Right lobe of liver (tissue), 6 donors: Measurements from ENCODE around the gene BST1. TPM values are rescaled to one million over a fixed set of nuclear protein-coding genes. Genes with fewer than 3 reads are reported as not detected.
A peak's percentile ranks its signal among the peaks of the same experiment; 100 is the strongest.

Experiments used
- ATAC-seq, 4 donors: fragments of 200-7000 bp; cut with Tn5 transposase; one replicate each; pipeline ENCODE4 v1.9.1; 2020; ENCODE audit warnings: mild to moderate bottlenecking in 4 of 4, moderate library complexity in 4 of 4
- DNase-seq, 3 donors: peaks; one replicate each; pipeline ENCODE4 v3.0.0-alpha.2; 2020
- H3K27ac ChIP-seq, 3 donors: fragments of 200-600 bp; one replicate each; pipeline ENCODE4 v1.8.0; 2022
- H3K27me3 ChIP-seq, 2 donors: fragments of 200-600 bp; one replicate each; pipeline ENCODE4 v1.8.0; 2022
- H3K36me3 ChIP-seq, 4 donors: fragments of 200-600 bp; sonication (generic) in 1 of 4; one replicate each; pipeline versions ENCODE4 v1.5.1 to v1.8.0; 2017 to 2022; ENCODE audit warnings: control low read depth in 1 of 4
- H3K4me1 ChIP-seq, 4 donors: fragments of 200-600 bp; sonication (generic) in 1 of 4; one replicate each; pipeline versions ENCODE4 v1.5.1 to v1.8.0; 2017 to 2022; ENCODE audit warnings: control low read depth in 1 of 4
- H3K4me3 ChIP-seq, 3 donors: fragments of 200-600 bp; one replicate each; pipeline ENCODE4 v1.8.0; 2022
- H3K9me3 ChIP-seq, 4 donors: fragments of 200-600 bp; sonication (generic) in 1 of 4; one replicate each; pipeline versions ENCODE4 v1.5.1 to v1.8.0; 2017 to 2022; ENCODE audit warnings: control low read depth in 1 of 4
- CTCF ChIP-seq, 4 donors: fragments of 200-600 bp in 3 of 4; fragments of 450-650 bp in 1 of 4; IDR thresholded peaks; one replicate each; pipeline versions ENCODE4 v1.5.1 to v1.8.0; 2016 to 2022; ENCODE audit warnings: antibody characterized with exemption in 4 of 4, mild to moderate bottlenecking in 2 of 4
- POLR2A ChIP-seq: fragments of 450-650 bp; IDR thresholded peaks from one replicate; pipeline ENCODE4 v1.6.1; 2017; ENCODE audit warnings: antibody characterized with exemption, mild to moderate bottlenecking
- WGBS: methylation state at CpG from one replicate; pipeline ENCODE4 v1.1.6; 2018; ENCODE audit warnings: low coverage, low lambda C conversion rate; ENCODE audit not compliant: insufficient coverage; ENCODE audit errors: missing lambda C conversion rate; 5-methylcytosine and 5-hydroxymethylcytosine counted together
- intact Hi-C, 2 donors: fragments of 100-400 bp; cut with DNase I; formaldehyde crosslinking; loops; one replicate each; pipeline versions ENCODE4 v1.11.2 to v1.14.1; 2022
- total RNA-seq, 6 experiments: library from RNA; depleted of rRNA in 2 of 6; stranded (reverse); fragments of >200 nt in 2 of 6; fragmentation: NEBNext Ultra II Directional in 3 of 6; extraction: Animal tissue kit (Norgen Biotek cat#: 25700) in 3 of 6; gene quantifications; one replicate each; pipeline versions ENCODE4 v1.1.0 to v1.2.4, GENCODE V29; 2016 to 2023
- donor health status: DM: no; HTN: yes; CAD: no.
- donor health status: DM: no; HTN: no; CAD: no.
- donor health status: DM: no; HTN: no; CAD: no.
- donor health status: DM: no; HTN: yes; CAD: no.
- donor health status: DM: no; HTN: yes; CAD: no.

The BST1 gene
- total RNA-seq, 6 experiments from 2014 or later = 2.7 to 5.3 (median 4.3) TPM

- Histone ChIP-seq H3K4me1 (no peaks in the 10 kb centered on the region), H3K4me3 (no peak overlapping the region), H3K27ac (no peak overlapping the region), H3K27me3 (no peaks in the 10 kb centered on the region), H3K36me3 (no peaks in the 10 kb centered on the region), H3K9me3 (no peaks in the 10 kb centered on the region)
- intact Hi-C loops = no loop called here
- peak in 1 of 4 donors; percentile 15 for ATAC-seq
- WGBS = 82% methylated on average over 5 of the region's 5 CpGs
- DNase-seq = no peak
- no peak for TF ChIP-seq CTCF (IDR thresholded peaks at IDR 0.05)
- TF ChIP-seq POLR2A = no peak
These were observed 15.6 kb downstream of the BST1 start for GRCh38 chr4:15718465-15718864.

- intact Hi-C loops = no loop called here
- H3K36me3 ChIP-seq = no peaks in the 10 kb centered on the region
- DNase-seq (peak; percentile 46 to 76 (median 71)), ATAC-seq (peak; percentile 95 to 99 (median 96))
- no peaks in the 10 kb centered on the region for H3K27me3 ChIP-seq
- H3K4me1 ChIP-seq = no peaks in the 10 kb centered on the region
- 70% methylated on average over 6 of the region's 7 CpGs for WGBS
- H3K27ac ChIP-seq = peak overlapping the region in 1 of 3 donors; percentile 9
- H3K4me3 ChIP-seq = no peak overlapping the region
- no peaks in the 10 kb centered on the region for H3K9me3 ChIP-seq
- no peak for TF ChIP-seq CTCF (IDR thresholded peaks at IDR 0.05)
- TF ChIP-seq POLR2A = no peak
These were observed 16.1 kb downstream of the BST1 start for GRCh38 chr4:15718959-15719358.

GRCh38 chr4:15719506-15719905, 16.6 kb downstream of the BST1 start:
- 64% methylated on average over 3 of the region's 4 CpGs for WGBS
- no peaks in the 10 kb centered on the region for H3K36me3 ChIP-seq
- no peaks in the 10 kb centered on the region for H3K27me3 ChIP-seq
- H3K4me3 ChIP-seq = no peak overlapping the region
- H3K27ac ChIP-seq = peak overlapping the region in 1 of 3 donors; percentile 9
- intact Hi-C loops = no loop called here
- ATAC-seq (peak in 2 of 4 donors; percentile 8 to 13), DNase-seq (no peak)
- no peaks in the 10 kb centered on the region for H3K4me1 ChIP-seq
- TF ChIP-seq POLR2A (no peak), CTCF (IDR thresholded peaks at IDR 0.05) (no peak)
- no peaks in the 10 kb centered on the region for H3K9me3 ChIP-seq

- TF ChIP-seq POLR2A = no peak
- no peak for TF ChIP-seq CTCF (IDR thresholded peaks at IDR 0.05)
- H3K4me1 ChIP-seq = no peaks in the 10 kb centered on the region
- DNase-seq (no peak), ATAC-seq (peak in 3 of 4 donors; percentile 12 to 23 (median 16))
- H3K9me3 ChIP-seq = no peaks in the 10 kb centered on the region
- WGBS = 66% methylated on average over 2 of the region's 2 CpGs
- H3K36me3 ChIP-seq = no peaks in the 10 kb centered on the region
- no peak overlapping the region for H3K4me3 ChIP-seq
- no peak overlapping the region for H3K27ac ChIP-seq
- intact Hi-C loops = no loop called here
- no peaks in the 10 kb centered on the region for H3K27me3 ChIP-seq
These were observed 18.0 kb downstream of the BST1 start for GRCh38 chr4:15720851-15721250.

- H3K9me3 ChIP-seq = no peaks in the 10 kb centered on the region
- no peak for DNase-seq
- 37% methylated on average over 4 of the region's 4 CpGs for WGBS
- H3K36me3 ChIP-seq = no peaks in the 10 kb centered on the region
- TF ChIP-seq CTCF (IDR thresholded peaks at IDR 0.05) = no peak
- no peak for TF ChIP-seq POLR2A
- H3K4me3 ChIP-seq = no peak overlapping the region
- intact Hi-C loops = no loop called here
- peak in 2 of 4 donors; percentile 11 to 39 for ATAC-seq
- no peak overlapping the region for H3K27ac ChIP-seq
- H3K27me3 ChIP-seq = no peaks in the 10 kb centered on the region
- no peaks in the 10 kb centered on the region for H3K4me1 ChIP-seq
These were observed 22.7 kb downstream of the BST1 start for GRCh38 chr4:15725608-15726007.
